Stimulated activated naive CD8-positive, alpha-beta T cell treated with anti-CD3 and anti-CD28 coated beads, Interleukin-15, Interleukin-2, amounts not matched to agents 100 ng/mL and 50 ng/mL, for 24 hours (primary cell): ENCODE data around the gene CHDH.

Source experiments
- H3K27ac Mint-ChIP-seq: one replicate; pipeline ENCODE4 v1.8.0; 2021; ENCODE audit warnings: mild to moderate bottlenecking, mixed read lengths
- H3K27me3 Mint-ChIP-seq: one replicate; pipeline ENCODE4 v1.8.0; 2021; ENCODE audit warnings: mixed read lengths
- H3K36me3 Mint-ChIP-seq: one replicate; pipeline ENCODE4 v1.8.0; 2021; ENCODE audit warnings: low read depth, mixed read lengths
- H3K4me1 Mint-ChIP-seq: one replicate; pipeline ENCODE4 v1.8.0; 2021; ENCODE audit warnings: low read depth, mixed read lengths
- H3K4me3 Mint-ChIP-seq: one replicate; pipeline ENCODE4 v1.8.0; 2021; ENCODE audit warnings: mild to moderate bottlenecking, mixed read lengths
- H3K9me3 Mint-ChIP-seq: one replicate; pipeline ENCODE4 v1.8.0; 2021; ENCODE audit warnings: mixed read lengths

Gene CHDH

GRCh38 chr3:53822331-53822741, 23.9 kb downstream of the CHDH start:
- H3K36me3 Mint-ChIP-seq = no peaks in the 10 kb centered on the region
- no peak overlapping the region for H3K27ac Mint-ChIP-seq
- H3K4me3 Mint-ChIP-seq = no peak overlapping the region
- no peaks in the 10 kb centered on the region for H3K4me1 Mint-ChIP-seq
- H3K9me3 Mint-ChIP-seq = no peaks in the 10 kb centered on the region
- H3K27me3 Mint-ChIP-seq = no peaks in the 10 kb centered on the region

GRCh38 chr3:53821631-53822121, 24.5 kb downstream of the CHDH start:
- Mint-ChIP-seq H3K36me3 (no peaks in the 10 kb centered on the region), H3K4me1 (no peaks in the 10 kb centered on the region), H3K27me3 (no peaks in the 10 kb centered on the region), H3K9me3 (no peaks in the 10 kb centered on the region), H3K27ac (no peak overlapping the region), H3K4me3 (no peak overlapping the region)

- H3K4me3 Mint-ChIP-seq = no peak overlapping the region
- no peaks in the 10 kb centered on the region for H3K4me1 Mint-ChIP-seq
- H3K9me3 Mint-ChIP-seq = no peaks in the 10 kb centered on the region
- H3K27me3 Mint-ChIP-seq = no peaks in the 10 kb centered on the region
- H3K27ac Mint-ChIP-seq = no peak overlapping the region
- H3K36me3 Mint-ChIP-seq = no peaks in the 10 kb centered on the region
Observed at GRCh38 chr3:53820756-53821580, 25.3 kb downstream of the CHDH start.

- no peak overlapping the region for H3K27ac Mint-ChIP-seq
- H3K4me1 Mint-ChIP-seq = no peaks in the 10 kb centered on the region
Observed at GRCh38 chr3:53820084-53820483, 26.1 kb downstream of the CHDH start.

GRCh38 chr3:53819163-53819868, 26.9 kb downstream of the CHDH start:
- Mint-ChIP-seq H3K9me3 (no peaks in the 10 kb centered on the region), H3K4me3 (no peak overlapping the region), H3K27me3 (no peaks in the 10 kb centered on the region), H3K36me3 (no peaks in the 10 kb centered on the region), H3K4me1 (no peaks in the 10 kb centered on the region), H3K27ac (no peak overlapping the region)

More at GRCh38 chr3:53820084-53820483, 26.1 kb downstream of the CHDH start:
- no peaks in the 10 kb centered on the region for H3K9me3 Mint-ChIP-seq
- H3K4me3 Mint-ChIP-seq = no peak overlapping the region
- no peaks in the 10 kb centered on the region for H3K36me3 Mint-ChIP-seq
- H3K27me3 Mint-ChIP-seq = no peaks in the 10 kb centered on the region

GRCh38 chr3:53818221-53819162, 27.7 kb downstream of the CHDH start:
- Mint-ChIP-seq H3K27me3 (no peaks in the 10 kb centered on the region), H3K9me3 (no peaks in the 10 kb centered on the region), H3K27ac (no peak overlapping the region), H3K4me1 (no peaks in the 10 kb centered on the region), H3K4me3 (no peak overlapping the region), H3K36me3 (no peaks in the 10 kb centered on the region)

- Mint-ChIP-seq H3K4me1 (no peaks in the 10 kb centered on the region), H3K27me3 (no peaks in the 10 kb centered on the region), H3K9me3 (no peaks in the 10 kb centered on the region), H3K4me3 (no peak overlapping the region), H3K36me3 (no peaks in the 10 kb centered on the region), H3K27ac (no peak overlapping the region)
Observed at GRCh38 chr3:53817809-53818208, 28.4 kb downstream of the CHDH start.

- no peaks in the 10 kb centered on the region for H3K27me3 Mint-ChIP-seq
- no peaks in the 10 kb centered on the region for H3K36me3 Mint-ChIP-seq
Observed at GRCh38 chr3:53817211-53817610, 29.0 kb downstream of the CHDH start.

GRCh38 chr3:53816425-53816824, 29.8 kb downstream of the CHDH start:
- Mint-ChIP-seq H3K4me1 (no peaks in the 10 kb centered on the region), H3K36me3 (no peaks in the 10 kb centered on the region), H3K27me3 (no peaks in the 10 kb centered on the region), H3K27ac (no peak overlapping the region), H3K4me3 (no peak overlapping the region), H3K9me3 (no peaks in the 10 kb centered on the region)

More at GRCh38 chr3:53817211-53817610, 29.0 kb downstream of the CHDH start:
- H3K4me1 Mint-ChIP-seq = no peaks in the 10 kb centered on the region
- H3K4me3 Mint-ChIP-seq = no peak overlapping the region
- no peak overlapping the region for H3K27ac Mint-ChIP-seq
- no peaks in the 10 kb centered on the region for H3K9me3 Mint-ChIP-seq

GRCh38 chr3:53815651-53816050, 30.6 kb downstream of the CHDH start:
- Mint-ChIP-seq H3K9me3 (no peaks in the 10 kb centered on the region), H3K4me3 (no peak overlapping the region), H3K27ac (no peak overlapping the region), H3K27me3 (no peaks in the 10 kb centered on the region), H3K36me3 (no peaks in the 10 kb centered on the region), H3K4me1 (no peaks in the 10 kb centered on the region)

GRCh38 chr3:53815067-53815466, 31.2 kb downstream of the CHDH start:
- H3K27ac Mint-ChIP-seq = no peak overlapping the region
- H3K4me3 Mint-ChIP-seq = no peak overlapping the region
- no peaks in the 10 kb centered on the region for H3K36me3 Mint-ChIP-seq
- no peaks in the 10 kb centered on the region for H3K9me3 Mint-ChIP-seq
- no peaks in the 10 kb centered on the region for H3K4me1 Mint-ChIP-seq
- H3K27me3 Mint-ChIP-seq = no peaks in the 10 kb centered on the region

- Mint-ChIP-seq H3K4me1 (no peaks in the 10 kb centered on the region), H3K4me3 (no peak overlapping the region), H3K27me3 (no peaks in the 10 kb centered on the region), H3K27ac (no peak overlapping the region), H3K36me3 (no peaks in the 10 kb centered on the region), H3K9me3 (no peaks in the 10 kb centered on the region)
Observed at GRCh38 chr3:53813876-53814275, 32.3 kb downstream of the CHDH start.

- peaks cover 5% of the 10 kb centered on the region for H3K27me3 Mint-ChIP-seq
- H3K9me3 Mint-ChIP-seq = no peaks in the 10 kb centered on the region
- no peaks in the 10 kb centered on the region for H3K36me3 Mint-ChIP-seq
- H3K4me3 Mint-ChIP-seq = no peak overlapping the region
- H3K4me1 Mint-ChIP-seq = no peaks in the 10 kb centered on the region
- no peak overlapping the region for H3K27ac Mint-ChIP-seq
Observed at GRCh38 chr3:53813229-53813628, 33.0 kb downstream of the CHDH start.

GRCh38 chr3:53812434-53812833, 33.8 kb downstream of the CHDH start:
- Mint-ChIP-seq H3K4me1 (no peaks in the 10 kb centered on the region), H3K4me3 (no peak overlapping the region), H3K27me3 (peaks cover 5% of the 10 kb centered on the region), H3K36me3 (no peaks in the 10 kb centered on the region), H3K9me3 (no peaks in the 10 kb centered on the region), H3K27ac (no peak overlapping the region)
